Tibial nerve (tissue), 4 donors: ENCODE measurements around the gene CHAC2. TPM values are rescaled to one million over a fixed set of nuclear protein-coding genes. Genes with fewer than 3 reads are reported as not detected.

Experiments
- DNase-seq, 2 donors: peaks; one replicate each; pipeline ENCODE4 v3.0.0-alpha.2; 2019; ENCODE audit warnings: low spot score in 2 of 2
- H3K27ac ChIP-seq, 4 donors: fragments of 200-600 bp; sonication (generic) in 3 of 4; one replicate each; pipeline ENCODE4 v1.5.1; 2017 to 2019; ENCODE audit warnings: mild to moderate bottlenecking in 1 of 4
- H3K27me3 ChIP-seq, 2 donors: fragments of 200-600 bp; sonication (generic) in 1 of 2; one replicate each; pipeline versions ENCODE4 v1.5.1 to v1.6.0; 2017 to 2019
- H3K36me3 ChIP-seq, 3 donors: fragments of 200-600 bp; sonication (generic); one replicate each; pipeline ENCODE4 v1.5.1; 2018 to 2019
- H3K4me1 ChIP-seq, 4 donors: fragments of 200-600 bp; sonication (generic) in 3 of 4; one replicate each; pipeline ENCODE4 v1.5.1; 2017 to 2019
- H3K4me3 ChIP-seq, 4 donors: fragments of 200-600 bp; sonication (generic) in 3 of 4; one replicate each; pipeline ENCODE4 v1.5.1; 2017 to 2019; ENCODE audit warnings: mild to moderate bottlenecking in 1 of 4, moderate library complexity in 1 of 4
- H3K9me3 ChIP-seq, 4 donors: fragments of 200-600 bp; sonication (generic) in 3 of 4; one replicate each; pipeline ENCODE4 v1.5.1; 2017 to 2019
- CTCF ChIP-seq, 5 experiments: fragments of 200-600 bp in 3 of 5; fragments of 450-650 bp in 2 of 5; sonication (generic) in 3 of 5; IDR thresholded peaks; one replicate each; pipeline ENCODE4 v1.5.1; 2016 to 2019; ENCODE audit warnings: antibody characterized with exemption in 5 of 5, mild to moderate bottlenecking in 3 of 5, moderate library complexity in 2 of 5
- EP300 ChIP-seq, 2 donors: sonication (generic); formaldehyde crosslinking; IDR thresholded peaks; one replicate each; pipeline ENCODE4 v1.6.1; 2017; ENCODE audit warnings: antibody characterized with exemption in 2 of 2, mild to moderate bottlenecking in 1 of 2
- POLR2A ChIP-seq, 2 donors: fragments of 450-650 bp; IDR thresholded peaks; one replicate each; pipeline ENCODE4 v1.6.1; 2017; ENCODE audit warnings: antibody characterized with exemption in 2 of 2, mild to moderate bottlenecking in 2 of 2, moderate library complexity in 2 of 2
- WGBS, 2 donors: methylation state at CpG; one replicate each; pipeline ENCODE4 v1.1.5; 2018; 5-methylcytosine and 5-hydroxymethylcytosine counted together
- total RNA-seq, 4 donors: library from RNA; depleted of rRNA; stranded (reverse); fragments of >200 nt; gene quantifications; one replicate each; pipeline ENCODE4 v1.1.0, GENCODE V29; 2016

Gene CHAC2
- total RNA-seq, 4 donors from 2014 or later: 1.1 to 4.8 (median 1.8) TPM

- no peak for DNase-seq
- 75 to 82% methylated on average over 3 of the region's 3 CpGs for WGBS, 2 donors
- Histone ChIP-seq H3K27me3 (no peaks in the 10 kb centered on the region), H3K4me3 (no peak overlapping the region), H3K9me3 (no peaks in the 10 kb centered on the region), H3K36me3 (peaks cover 0 to 44% (median 3%) of the 10 kb centered on the region in 3 donors), H3K4me1 (peaks cover 0 to 14% (median 0%) of the 10 kb centered on the region in 4 donors), H3K27ac (no peak overlapping the region)
- TF ChIP-seq EP300 (IDR thresholded peaks at IDR 0.05) (no peak), POLR2A (IDR thresholded peaks at IDR 0.05) (no peak), CTCF (IDR thresholded peaks at IDR 0.05) (no peak)
Measured at GRCh38 chr2:53793821-53794220, 26.2 kb downstream of the CHAC2 start.

GRCh38 chr2:53801547-53801946 lies 33.9 kb downstream of the CHAC2 start:
- TF ChIP-seq CTCF (IDR thresholded peaks at IDR 0.05) (no peak), POLR2A (IDR thresholded peaks at IDR 0.05) (no peak), EP300 (IDR thresholded peaks at IDR 0.05) (no peak)
- peaks cover 0 to 5% (median 0%) of the 10 kb centered on the region in 4 donors for H3K4me1 ChIP-seq
- H3K27me3 ChIP-seq: no peaks in the 10 kb centered on the region
- no peak overlapping the region for H3K4me3 ChIP-seq
- no peak for DNase-seq
- no peak overlapping the region for H3K27ac ChIP-seq
- H3K9me3 ChIP-seq: no peaks in the 10 kb centered on the region
- H3K36me3 ChIP-seq: peaks cover 0 to 86% (median 3%) of the 10 kb centered on the region in 3 donors

GRCh38 chr2:53802617-53803151 lies 35.1 kb downstream of the CHAC2 start:
- DNase-seq: no peak
- Histone ChIP-seq H3K36me3 (peaks cover 0 to 86% (median 3%) of the 10 kb centered on the region in 3 donors), H3K9me3 (no peaks in the 10 kb centered on the region), H3K4me1 (peaks cover 0 to 5% (median 0%) of the 10 kb centered on the region in 4 donors), H3K27ac (no peak overlapping the region), H3K4me3 (no peak overlapping the region), H3K27me3 (no peaks in the 10 kb centered on the region)
- TF ChIP-seq EP300 (IDR thresholded peaks at IDR 0.05): no peak
- TF ChIP-seq POLR2A (IDR thresholded peaks at IDR 0.05): no peak
- TF ChIP-seq CTCF (IDR thresholded peaks at IDR 0.05): no peak
- WGBS, 2 donors: 54 to 71% methylated on average over 7 of the region's 7 CpGs

DNA sequence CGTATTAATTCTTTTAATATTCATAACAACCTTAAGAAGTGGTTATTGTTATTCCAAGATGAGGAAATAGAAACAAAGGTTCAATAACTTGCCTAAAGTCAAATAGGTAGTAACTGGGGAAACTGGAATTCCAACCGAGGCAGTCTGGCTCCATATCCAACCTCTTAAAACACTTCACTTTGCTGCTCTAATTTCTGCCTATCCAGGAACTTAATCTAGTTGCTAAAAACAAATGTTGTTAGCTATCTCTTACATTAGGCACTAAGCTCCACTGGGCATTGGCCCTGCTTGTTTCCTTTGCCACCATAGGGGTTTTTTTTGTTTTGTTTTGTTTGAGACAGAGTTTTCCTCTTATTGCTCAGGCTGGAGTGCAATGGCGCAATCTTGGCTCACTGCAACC lies 44.0 kb downstream of the CHAC2 start:
- TF ChIP-seq CTCF (IDR thresholded peaks at IDR 0.05) (no peak), POLR2A (IDR thresholded peaks at IDR 0.05) (no peak), EP300 (IDR thresholded peaks at IDR 0.05) (no peak)

DNA sequence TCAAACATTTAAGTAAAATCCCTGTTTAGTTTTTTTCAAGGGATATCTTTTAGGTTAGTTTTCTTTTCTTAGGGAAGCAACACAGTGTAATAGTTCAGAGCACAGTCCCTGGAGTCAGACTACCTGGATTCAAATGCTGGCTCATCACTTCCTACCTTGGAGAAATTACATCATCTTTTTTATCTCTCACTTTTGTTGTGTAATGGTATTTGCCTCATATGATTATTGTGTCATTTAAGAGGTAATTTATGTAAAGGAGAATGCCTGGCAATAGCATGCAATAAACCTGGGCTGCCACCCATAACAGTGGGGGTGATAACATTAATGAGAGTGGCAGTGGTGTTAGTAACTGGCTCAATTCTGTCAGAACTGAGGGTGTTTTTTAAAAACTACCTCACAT lies 45.5 kb downstream of the CHAC2 start:
- Histone ChIP-seq H3K4me3 (no peak overlapping the region), H3K27me3 (no peaks in the 10 kb centered on the region), H3K4me1 (no peaks in the 10 kb centered on the region), H3K36me3 (peaks cover 0 to 99% (median 15%) of the 10 kb centered on the region in 3 donors), H3K9me3 (no peaks in the 10 kb centered on the region), H3K27ac (no peak overlapping the region)
- no peak for DNase-seq
- no peak for TF ChIP-seq CTCF (IDR thresholded peaks at IDR 0.05)
- no peak for TF ChIP-seq EP300 (IDR thresholded peaks at IDR 0.05)
- no peak for TF ChIP-seq POLR2A (IDR thresholded peaks at IDR 0.05)

More for the DNA sequence above, 44.0 kb downstream of the CHAC2 start:
- DNase-seq: no peak
- Histone ChIP-seq H3K9me3 (no peaks in the 10 kb centered on the region), H3K36me3 (peaks cover 0 to 100% (median 15%) of the 10 kb centered on the region in 3 donors), H3K4me1 (no peaks in the 10 kb centered on the region), H3K27me3 (no peaks in the 10 kb centered on the region), H3K4me3 (no peak overlapping the region), H3K27ac (no peak overlapping the region)
- 93 to 95% methylated on average over 3 of the region's 3 CpGs for WGBS, 2 donors
